Neural cell (in vitro differentiated cells): ENCODE results near the gene BGN. TPM values are rescaled to one million over a fixed set of nuclear protein-coding genes. Genes with fewer than 3 reads are reported as not detected.

Experiments used
- H2AFZ ChIP-seq: fragments of 200-600, 300-800 bp; sonication (generic), shearing (Covaris generic); 2 replicates; pipeline ENCODE4 v1.6.0; 2014; ENCODE audit warnings: low read depth, mild to moderate bottlenecking, antibody characterized with exemption, low read length, moderate library complexity
- H3F3A ChIP-seq: fragments of 200-600 bp; shearing (Covaris generic); 2 replicates; pipeline ENCODE4 v1.6.1; 2016; ENCODE audit warnings: mild to moderate bottlenecking, moderate library complexity, mixed read lengths, antibody characterized with exemption, low read length; ENCODE audit not compliant: insufficient read depth, poor library complexity, severe bottlenecking
- H3K27ac ChIP-seq: fragments of 200-600, 300-800 bp; sonication (generic), shearing (Covaris generic); 2 replicates; pipeline ENCODE4 v1.5.1; 2014; ENCODE audit warnings: mild to moderate bottlenecking, low read length, moderate library complexity
- H3K27me3 ChIP-seq: fragments of 300-800, 200-600 bp; sonication (generic), shearing (Covaris generic); 2 replicates; pipeline ENCODE4 v1.6.0; 2014; ENCODE audit warnings: mild to moderate bottlenecking, low read depth, low read length, moderate library complexity; ENCODE audit not compliant: insufficient read depth
- H3K36me3 ChIP-seq: fragments of 300-800, 200-600 bp; sonication (generic), shearing (Covaris generic); 2 replicates; pipeline ENCODE4 v1.5.1; 2014; ENCODE audit warnings: mild to moderate bottlenecking, antibody characterized with exemption, low read length, moderate library complexity; ENCODE audit not compliant: insufficient read depth
- H3K4me2 ChIP-seq: fragments of 300-800, 200-600 bp; sonication (generic), shearing (Covaris generic); 2 replicates; pipeline ENCODE4 v1.6.0; 2014; ENCODE audit warnings: mild to moderate bottlenecking, low read length
- H3K4me3 ChIP-seq: fragments of 300-800, 200-600 bp; sonication (generic), shearing (Covaris generic); 2 replicates; pipeline ENCODE4 v1.5.1; 2014; ENCODE audit warnings: mild to moderate bottlenecking, low read length, moderate library complexity
- H3K79me2 ChIP-seq: fragments of 200-600 bp; shearing (Covaris generic); replicated peaks from 2 replicates; pipeline ENCODE4 v1.6.0; 2014; ENCODE audit warnings: mild to moderate bottlenecking, low read length, moderate library complexity; ENCODE audit not compliant: insufficient read depth
- H3K9ac ChIP-seq: fragments of 300-800, 200-600 bp; sonication (generic), shearing (Covaris generic); 2 replicates; pipeline ENCODE4 v1.6.1; 2016; ENCODE audit warnings: mild to moderate bottlenecking, low read length, mixed read lengths
- H3K9me2 ChIP-seq: fragments of 200-600 bp; shearing (Covaris generic); 2 replicates; pipeline ENCODE4 v1.6.1; 2016; ENCODE audit warnings: mild to moderate bottlenecking, low read length, mixed read lengths; ENCODE audit not compliant: insufficient read depth
- H3K9me3 ChIP-seq: fragments of 200-600, 300-800 bp; sonication (generic), shearing (Covaris generic); 2 replicates; pipeline ENCODE4 v1.6.1; 2016; ENCODE audit warnings: mild to moderate bottlenecking, mixed run types, low read length, moderate library complexity, mixed read lengths
- H4K20me1 ChIP-seq: fragments of 200-600 bp; shearing (Covaris generic); 2 replicates; pipeline ENCODE4 v1.6.1; 2016; ENCODE audit warnings: mild to moderate bottlenecking, mixed run types; ENCODE audit not compliant: insufficient read depth
- CTCF ChIP-seq: fragments of 450-650 bp; IDR thresholded peaks from 2 replicates; pipeline ENCODE4 v1.5.1; 2014; ENCODE audit warnings: antibody characterized with exemption, mild to moderate bottlenecking, moderate library complexity; ENCODE audit not compliant: poor library complexity, severe bottlenecking
- EP300 ChIP-seq: fragments of 450-650 bp; conservative IDR thresholded peaks from 2 replicates; pipeline ENCODE4 v1.6.1; 2014; ENCODE audit warnings: antibody characterized with exemption, mild to moderate bottlenecking, moderate library complexity; ENCODE audit not compliant: poor library complexity, severe bottlenecking
- EZH2 ChIP-seq: fragments of 200-600, 300-800 bp; shearing (Covaris generic), sonication (generic); IDR thresholded peaks from 2 replicates; pipeline ENCODE4 v1.6.1; 2014; ENCODE audit warnings: antibody characterized with exemption, low read length, borderline replicate concordance, mild to moderate bottlenecking; ENCODE audit not compliant: insufficient read depth, poor library complexity, severe bottlenecking
- MXI1 ChIP-seq: fragments of 450-650 bp; conservative IDR thresholded peaks from 2 replicates; pipeline ENCODE4 v1.6.1; 2014; ENCODE audit warnings: antibody characterized with exemption, mild to moderate bottlenecking; ENCODE audit not compliant: poor library complexity, severe bottlenecking
- POLR2AphosphoS5 ChIP-seq: IDR thresholded peaks from 2 replicates; pipeline ENCODE4 v1.6.1; 2012
- RAD21 ChIP-seq: fragments of 450-650 bp; conservative IDR thresholded peaks from 2 replicates; pipeline ENCODE4 v1.6.1; 2014; ENCODE audit warnings: antibody characterized with exemption, mild to moderate bottlenecking, moderate library complexity
- SMC3 ChIP-seq: fragments of 450-650 bp; conservative IDR thresholded peaks from 2 replicates; pipeline ENCODE4 v1.6.1; 2014; ENCODE audit warnings: antibody characterized with exemption, mild to moderate bottlenecking, moderate library complexity; ENCODE audit not compliant: poor library complexity
- TAF1 ChIP-seq: IDR thresholded peaks from 2 replicates; pipeline ENCODE4 v1.6.1; 2012; ENCODE audit warnings: low read depth
- polyA plus RNA-seq: library from polyadenylated mRNA; depleted of rRNA; stranded (reverse); fragments of >200 nt; gene quantifications from 2 replicates; pipeline ENCODE4 v1.2.3, GENCODE V29; 2014
- TF ChIP-seq, protein P1 (sequence below): IDR thresholded peaks from 2 replicates; pipeline ENCODE4 v1.6.1; 2012; ENCODE audit warnings: borderline replicate concordance

The BGN gene
- polyA plus RNA-seq, 1 donor from 2014 or later, result not detected

- peaks cover 5% of the 10 kb centered on the region for H3K27me3 ChIP-seq
- no peaks in the 10 kb centered on the region for H3F3A ChIP-seq
- H3K27ac ChIP-seq, result no peak overlapping the region
- H2AFZ ChIP-seq, result no peak overlapping the region
- H3K9ac ChIP-seq, result no peak overlapping the region
- H3K9me3 ChIP-seq, result no peaks in the 10 kb centered on the region
- TF ChIP-seq RAD21 (no peak), EP300 (no peak), TAF1 (no peak), CTCF (no peak), POLR2AphosphoS5 (no peak), EZH2 (no peak), SMC3 (no peak), MXI1 (no peak)
- TF ChIP-seq, protein P1, sequence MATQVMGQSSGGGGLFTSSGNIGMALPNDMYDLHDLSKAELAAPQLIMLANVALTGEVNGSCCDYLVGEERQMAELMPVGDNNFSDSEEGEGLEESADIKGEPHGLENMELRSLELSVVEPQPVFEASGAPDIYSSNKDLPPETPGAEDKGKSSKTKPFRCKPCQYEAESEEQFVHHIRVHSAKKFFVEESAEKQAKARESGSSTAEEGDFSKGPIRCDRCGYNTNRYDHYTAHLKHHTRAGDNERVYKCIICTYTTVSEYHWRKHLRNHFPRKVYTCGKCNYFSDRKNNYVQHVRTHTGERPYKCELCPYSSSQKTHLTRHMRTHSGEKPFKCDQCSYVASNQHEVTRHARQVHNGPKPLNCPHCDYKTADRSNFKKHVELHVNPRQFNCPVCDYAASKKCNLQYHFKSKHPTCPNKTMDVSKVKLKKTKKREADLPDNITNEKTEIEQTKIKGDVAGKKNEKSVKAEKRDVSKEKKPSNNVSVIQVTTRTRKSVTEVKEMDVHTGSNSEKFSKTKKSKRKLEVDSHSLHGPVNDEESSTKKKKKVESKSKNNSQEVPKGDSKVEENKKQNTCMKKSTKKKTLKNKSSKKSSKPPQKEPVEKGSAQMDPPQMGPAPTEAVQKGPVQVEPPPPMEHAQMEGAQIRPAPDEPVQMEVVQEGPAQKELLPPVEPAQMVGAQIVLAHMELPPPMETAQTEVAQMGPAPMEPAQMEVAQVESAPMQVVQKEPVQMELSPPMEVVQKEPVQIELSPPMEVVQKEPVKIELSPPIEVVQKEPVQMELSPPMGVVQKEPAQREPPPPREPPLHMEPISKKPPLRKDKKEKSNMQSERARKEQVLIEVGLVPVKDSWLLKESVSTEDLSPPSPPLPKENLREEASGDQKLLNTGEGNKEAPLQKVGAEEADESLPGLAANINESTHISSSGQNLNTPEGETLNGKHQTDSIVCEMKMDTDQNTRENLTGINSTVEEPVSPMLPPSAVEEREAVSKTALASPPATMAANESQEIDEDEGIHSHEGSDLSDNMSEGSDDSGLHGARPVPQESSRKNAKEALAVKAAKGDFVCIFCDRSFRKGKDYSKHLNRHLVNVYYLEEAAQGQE, result no peak
- H3K4me3 ChIP-seq, result no peak overlapping the region
- H3K9me2 ChIP-seq, result no peaks in the 10 kb centered on the region
- H3K4me2 ChIP-seq, result no peak overlapping the region
- H3K36me3 ChIP-seq, result no peaks in the 10 kb centered on the region
- no peaks in the 10 kb centered on the region for H3K79me2 ChIP-seq
- H4K20me1 ChIP-seq, result no peaks in the 10 kb centered on the region
Measured at GRCh38 chrX:153478746-153479145, 16.0 kb upstream of the BGN start.

GRCh38 chrX:153481043-153481442, 13.7 kb upstream of the BGN start:
- H3K27ac ChIP-seq, result no peak overlapping the region
- H3K79me2 ChIP-seq, result no peaks in the 10 kb centered on the region
- TF ChIP-seq EP300 (no peak), POLR2AphosphoS5 (no peak), EZH2 (no peak), RAD21 (no peak), TAF1 (no peak), CTCF (no peak), SMC3 (no peak), MXI1 (no peak)
- TF ChIP-seq, protein P1, result no peak
- H3K9ac ChIP-seq, result no peak overlapping the region
- no peaks in the 10 kb centered on the region for H3F3A ChIP-seq
- no peaks in the 10 kb centered on the region for H4K20me1 ChIP-seq
- no peak overlapping the region for H2AFZ ChIP-seq
- no peaks in the 10 kb centered on the region for H3K9me2 ChIP-seq
- H3K27me3 ChIP-seq, result no peaks in the 10 kb centered on the region
- H3K4me3 ChIP-seq, result no peak overlapping the region
- no peaks in the 10 kb centered on the region for H3K9me3 ChIP-seq
- no peak overlapping the region for H3K4me2 ChIP-seq
- no peaks in the 10 kb centered on the region for H3K36me3 ChIP-seq
